HG03342 (cell line): ENCODE data around the gene IDS.
"Not testable (repeated sequence)": the region's sequence is repeated elsewhere in the genome, so short reads cannot be mapped to it uniquely, and the experiment has no call there.

ENCODE experiments used
- ATAC-seq: cut with Tn5 transposase; IDR thresholded peaks from one replicate; pipeline ENCODE4 v1.9.1; 2021; ENCODE audit warnings: mild to moderate bottlenecking, moderate library complexity; ENCODE audit not compliant: unreplicated experiment

Gene IDS

DNA sequence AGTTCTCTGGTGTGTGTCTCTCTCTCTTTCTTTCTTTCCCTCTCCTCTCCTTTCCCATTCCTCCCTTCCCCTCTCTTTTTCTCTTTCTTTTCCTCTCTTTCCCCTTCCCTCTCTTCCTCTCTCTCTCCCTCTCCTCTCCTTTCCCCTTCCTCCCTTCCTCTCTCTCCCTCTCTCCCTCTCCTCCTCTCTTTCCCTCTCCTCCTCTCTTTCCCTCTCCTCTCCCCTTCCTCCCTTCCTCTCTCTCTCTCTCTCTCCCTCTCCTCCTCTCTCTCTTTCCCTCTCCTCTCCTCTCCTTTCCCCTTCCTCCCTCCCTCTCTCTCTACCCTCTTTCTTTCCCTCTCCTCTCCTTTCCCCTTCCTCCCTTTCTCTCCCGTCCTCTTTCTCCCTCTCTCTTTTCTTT lies 23.3 kb upstream of the IDS start:
- ATAC-seq: no peak

DNA sequence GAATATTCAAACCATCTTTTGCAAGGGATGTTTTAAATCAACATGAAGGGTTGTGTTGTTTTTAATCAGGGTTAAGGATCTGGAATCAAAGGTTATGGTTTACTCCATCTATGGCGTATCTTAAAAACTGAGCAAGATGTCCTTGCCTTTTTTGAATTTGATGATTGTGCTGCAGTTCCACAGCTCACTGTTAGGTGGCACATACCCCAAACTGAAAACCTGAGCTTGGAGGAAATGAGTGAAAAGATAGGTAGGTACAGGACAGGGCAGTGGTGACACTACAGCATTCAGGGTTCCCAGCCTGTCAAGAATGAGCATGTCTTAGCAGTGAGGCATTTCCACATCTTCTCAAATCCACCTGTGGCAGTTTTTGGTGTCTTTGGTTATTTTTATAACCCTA lies 22.6 kb upstream of the IDS start:
- ATAC-seq: peak; percentile 28

DNA sequence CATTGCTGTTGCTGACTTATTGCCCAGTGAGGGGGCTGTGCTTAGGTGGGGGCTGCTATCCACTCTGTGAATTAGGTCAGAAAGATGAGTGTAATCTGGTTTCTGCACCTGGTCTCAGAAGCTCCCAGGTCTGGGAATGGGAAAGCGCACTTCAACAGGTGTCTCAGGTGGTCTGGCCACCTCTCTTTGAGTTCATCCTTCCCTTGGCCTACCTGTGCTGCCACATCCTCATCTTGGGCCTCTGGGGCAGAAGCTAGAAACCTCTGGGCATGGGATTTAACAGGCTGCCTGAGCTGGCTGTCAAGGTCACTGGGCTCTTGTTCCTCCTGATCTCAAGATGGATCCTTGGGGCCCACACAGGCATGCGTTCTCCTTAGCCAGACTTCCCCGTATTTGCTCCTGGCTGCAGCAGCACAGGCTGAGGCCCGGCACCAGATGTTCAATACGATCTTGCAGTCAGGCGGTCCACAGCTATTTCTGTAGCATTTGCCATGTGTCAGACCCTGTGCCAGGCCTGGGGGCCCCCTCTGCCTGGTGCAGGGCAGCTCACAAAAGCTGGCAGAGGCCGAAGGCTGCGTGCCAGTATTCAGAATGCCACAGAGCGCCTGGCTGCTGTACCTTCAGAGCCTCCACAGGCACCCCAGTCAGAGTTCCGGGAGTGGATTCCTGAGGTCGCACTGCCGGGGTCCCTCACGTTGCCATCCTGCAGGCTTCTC lies 21.4 kb upstream of the IDS start:
- not testable (repeated sequence) for ATAC-seq

DNA sequence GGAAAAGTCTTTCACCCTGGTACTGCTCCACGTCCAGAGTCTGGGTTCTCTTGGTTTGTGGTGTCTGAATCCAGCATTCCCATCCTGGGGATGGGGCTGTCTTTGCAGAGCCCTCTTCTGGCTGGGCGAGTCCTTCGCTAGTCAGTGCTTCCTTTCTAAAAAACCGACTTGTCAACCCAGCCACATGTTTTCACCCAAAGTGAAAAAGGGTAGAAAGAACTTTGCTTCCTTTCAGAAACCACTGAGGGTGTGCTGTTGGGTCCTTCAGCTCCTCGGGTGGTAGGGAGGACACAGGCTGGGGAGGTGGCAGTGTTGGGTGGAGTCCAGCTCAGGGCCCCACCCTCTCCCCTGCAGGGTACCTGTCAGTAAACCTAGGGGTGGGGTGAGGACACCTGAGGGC lies 20.8 kb upstream of the IDS start:
- ATAC-seq: peak; percentile 22

DNA sequence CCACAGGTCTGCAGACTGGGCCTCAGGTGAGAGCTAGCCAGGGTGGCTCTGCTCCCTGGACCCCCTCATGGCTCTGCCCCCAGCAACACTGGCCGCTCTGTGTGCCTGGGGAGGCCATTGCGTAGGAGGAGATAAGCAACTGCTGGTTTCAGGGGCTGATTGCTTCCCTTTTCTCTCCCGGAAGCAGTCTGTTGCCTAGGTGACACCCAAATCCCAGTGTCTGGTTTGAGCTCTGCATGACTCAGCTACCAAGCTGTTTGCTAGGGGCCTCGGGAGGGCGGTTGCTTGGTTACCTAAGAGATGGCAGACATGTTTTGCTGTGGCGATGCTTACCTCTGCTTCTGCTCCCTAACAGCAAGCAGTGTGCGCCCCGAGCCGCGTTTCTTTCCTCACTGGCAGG lies 20.3 kb upstream of the IDS start:
- peak; percentile 94 for ATAC-seq

DNA sequence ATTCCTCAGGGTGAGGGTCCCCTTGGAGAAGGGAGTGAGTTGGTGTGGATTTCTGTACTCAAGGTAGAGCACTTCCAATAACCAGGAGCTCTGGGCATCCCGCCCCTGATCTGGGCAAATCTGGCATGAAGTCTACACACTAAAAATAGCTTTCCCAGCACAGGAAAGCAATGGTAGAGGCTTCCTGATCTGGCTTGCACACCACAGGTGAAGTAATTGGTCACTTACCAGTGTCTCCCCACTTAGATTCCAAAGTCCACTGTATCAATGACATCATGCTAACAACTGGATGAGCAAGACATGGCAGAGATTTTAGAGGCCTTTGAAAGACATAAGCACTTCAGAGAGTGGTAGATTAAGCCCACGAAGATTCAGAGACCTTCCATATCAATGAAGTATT lies 17.8 kb upstream of the IDS start:
- no peak for ATAC-seq

DNA sequence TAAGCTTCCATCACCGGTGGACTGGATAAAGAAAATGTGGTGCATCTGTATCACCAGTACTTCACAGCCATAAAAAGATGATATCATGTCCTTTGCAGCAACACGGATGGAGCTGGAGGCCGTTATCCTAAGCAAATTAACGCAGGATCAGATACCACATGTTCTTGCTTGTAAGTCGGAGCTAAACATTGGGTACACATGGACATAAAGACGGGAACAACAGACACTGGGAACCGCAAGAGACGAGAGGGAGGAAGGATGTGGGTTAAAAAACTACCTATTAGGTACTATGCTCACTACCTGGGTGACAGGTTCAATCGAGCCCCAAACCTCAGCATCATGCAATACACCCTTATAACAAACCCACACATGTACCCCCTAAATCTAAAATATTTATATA lies 16.3 kb upstream of the IDS start:
- no peak for ATAC-seq

DNA sequence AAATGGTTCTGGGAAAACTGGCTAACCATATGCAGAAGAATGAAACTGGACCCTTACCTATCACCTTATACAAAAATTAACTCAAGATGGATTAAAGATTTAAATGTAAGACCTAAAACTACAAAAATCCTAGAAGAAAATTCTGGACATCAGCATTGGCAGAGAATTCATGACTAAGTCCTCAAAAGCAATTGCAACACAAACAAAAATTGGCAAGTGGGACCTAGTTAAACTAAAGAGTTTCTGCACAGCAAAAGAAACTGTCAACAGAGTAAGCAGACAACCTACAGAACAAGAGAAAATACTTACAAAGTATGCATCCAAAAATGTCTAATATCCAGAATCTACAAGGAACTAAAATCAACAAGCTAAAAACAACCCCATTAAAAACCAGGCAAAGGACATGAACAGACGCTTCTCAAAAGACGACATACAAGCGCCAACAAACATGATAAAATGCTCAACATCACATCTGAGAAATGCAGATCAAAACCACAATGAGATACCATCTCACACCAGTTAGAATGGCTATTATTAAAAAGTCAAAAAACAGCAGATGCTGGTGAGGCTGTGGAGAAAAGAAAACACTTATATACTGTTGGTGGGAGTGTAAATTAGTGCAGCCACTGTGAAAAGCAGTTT lies 15.7 kb upstream of the IDS start:
- not testable (repeated sequence) for ATAC-seq

DNA sequence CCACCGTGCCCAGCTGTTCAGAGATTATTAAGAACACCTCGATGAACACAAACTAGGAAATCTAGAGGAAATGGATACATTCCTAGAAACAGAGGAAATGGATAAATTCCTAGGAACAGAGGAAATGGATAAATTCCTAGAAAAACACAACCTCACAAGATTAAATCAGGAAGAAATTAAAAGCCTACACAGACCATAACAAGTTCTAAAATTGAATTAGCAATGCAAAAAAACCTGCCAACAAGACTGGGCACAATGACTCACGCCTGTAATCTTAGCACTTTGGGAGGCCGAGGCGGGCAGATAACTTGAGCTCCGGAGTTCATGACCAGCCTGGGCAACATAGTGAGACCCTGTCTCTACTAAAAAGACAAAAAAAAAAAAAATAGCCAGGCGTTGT lies 13.1 kb upstream of the IDS start:
- ATAC-seq: no peak

DNA sequence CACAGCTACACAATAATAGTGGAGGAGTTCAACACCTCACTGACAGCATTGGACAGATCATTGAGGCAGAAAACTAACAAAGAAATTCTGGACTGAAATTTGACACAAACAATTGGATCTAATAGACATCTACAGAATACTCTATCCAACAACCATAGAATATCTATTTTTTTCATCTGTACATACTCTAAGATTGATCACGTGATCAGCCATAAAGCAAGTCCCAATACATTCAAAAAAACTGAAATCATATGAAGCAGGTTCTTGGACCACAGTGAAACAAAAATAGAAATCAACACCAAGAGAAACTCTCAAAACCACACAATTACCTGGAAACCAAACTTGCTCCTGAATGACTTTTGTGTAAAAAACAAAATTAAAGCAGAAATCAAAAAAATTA lies 12.2 kb upstream of the IDS start:
- no peak for ATAC-seq

DNA sequence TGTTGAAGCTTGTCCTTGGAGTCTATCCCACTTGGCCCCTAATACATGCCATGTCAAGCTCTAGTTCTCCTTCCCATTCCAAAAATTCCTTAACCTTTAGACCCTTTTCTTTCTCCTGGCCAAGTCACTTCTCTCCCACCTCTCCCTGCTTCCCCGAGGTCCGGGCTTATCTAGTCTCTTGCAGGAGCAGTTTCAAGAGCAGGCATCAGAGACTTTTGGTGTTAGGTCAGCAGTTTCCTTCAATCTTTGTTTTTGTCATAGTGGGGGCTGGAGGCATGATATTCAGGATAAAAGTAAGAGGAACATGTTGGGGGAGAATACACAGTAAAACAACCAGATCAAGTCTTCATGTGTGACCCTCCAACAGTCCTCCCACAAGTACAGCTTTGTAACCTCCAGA lies 11.5 kb upstream of the IDS start:
- no peak for ATAC-seq

DNA sequence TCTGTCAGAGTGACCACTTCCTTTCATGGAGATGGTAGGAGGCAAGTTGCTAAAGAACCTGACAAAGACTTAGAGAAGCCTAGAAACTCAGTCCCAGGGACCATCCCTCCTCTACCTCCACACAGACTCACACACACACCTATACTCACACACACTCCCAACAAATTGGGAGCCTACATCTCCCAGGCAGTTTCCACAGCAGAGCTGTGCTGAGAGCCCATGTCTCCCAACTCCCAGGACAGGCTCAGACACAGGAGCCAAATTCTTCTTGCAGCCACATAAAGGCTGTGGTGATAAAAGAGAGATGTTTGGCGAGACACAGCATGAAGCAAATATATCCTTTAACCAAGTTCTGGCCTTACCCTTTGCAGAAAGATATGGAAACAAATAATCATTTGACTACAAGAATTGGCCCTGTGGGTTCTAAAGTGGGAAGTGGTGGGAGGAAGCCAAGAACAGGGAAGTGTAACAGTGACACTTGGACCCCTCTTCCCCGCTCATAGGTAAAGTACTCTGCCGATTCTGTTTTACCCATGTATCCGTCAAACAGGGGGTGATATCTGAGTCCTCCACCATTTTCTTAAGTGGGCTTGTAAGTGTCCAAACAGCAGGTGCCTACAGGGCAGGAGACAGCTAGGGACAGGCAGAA lies 11.0 kb upstream of the IDS start:
- ATAC-seq: no peak

DNA sequence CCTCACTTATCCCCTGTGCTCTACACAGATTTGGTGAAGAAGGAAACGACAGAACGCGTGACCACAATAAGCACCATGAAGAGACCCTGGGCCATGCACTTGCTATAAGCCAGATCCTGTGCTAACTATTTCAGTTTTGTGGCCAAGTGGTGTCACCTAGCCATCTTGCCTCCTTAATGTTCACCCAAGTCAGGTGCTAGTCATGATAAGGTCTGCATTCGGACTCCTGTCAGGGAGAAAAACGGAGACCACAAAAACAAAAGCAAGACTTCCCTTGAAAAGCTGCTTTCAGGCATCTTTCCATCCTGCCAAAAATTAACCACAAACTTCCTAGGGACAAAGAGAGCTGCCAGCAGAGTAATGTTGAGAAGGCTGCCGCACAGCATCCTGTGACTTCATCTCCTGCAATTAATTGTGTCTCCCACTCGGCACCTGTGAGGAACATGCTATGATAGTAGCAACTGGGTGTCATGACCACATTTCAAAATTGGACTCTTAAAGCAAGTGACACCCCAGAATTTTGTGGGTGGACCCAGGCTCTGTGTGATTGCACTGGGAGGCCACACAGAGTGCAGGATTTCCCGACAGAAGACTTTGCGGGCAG lies 8.8 kb upstream of the IDS start:
- ATAC-seq: no peak

DNA sequence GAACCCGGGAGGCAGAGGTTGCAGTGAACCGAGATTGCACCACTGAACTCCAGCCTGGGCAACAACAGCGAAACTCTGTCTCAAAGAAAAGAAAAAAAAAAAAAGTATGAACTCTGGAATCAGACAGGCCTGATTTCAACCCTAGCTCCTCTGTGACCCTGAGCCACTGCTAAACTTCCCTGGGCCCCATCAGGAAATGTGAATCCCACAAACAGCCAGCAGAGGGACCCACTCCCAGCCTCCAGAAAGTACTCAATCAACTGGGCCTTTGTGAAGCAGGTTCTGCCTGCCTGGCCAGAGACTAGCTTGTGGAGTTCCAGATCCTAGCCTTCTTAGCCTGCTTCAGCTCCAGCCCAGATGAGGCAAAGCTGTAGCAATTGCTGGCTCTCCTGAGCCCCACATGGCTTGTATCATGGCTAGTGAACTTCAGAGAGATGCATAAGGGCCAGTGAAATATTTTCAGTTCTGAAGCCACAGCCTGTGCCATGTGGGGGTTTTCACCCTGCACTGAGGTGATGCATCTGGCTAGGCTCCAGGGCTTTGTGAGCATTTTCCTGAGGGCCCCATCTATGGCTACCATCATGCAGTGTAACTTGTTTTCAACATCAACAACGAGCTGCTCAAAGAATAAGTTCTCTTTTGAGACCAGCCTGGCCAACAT lies 7.2 kb upstream of the IDS start:
- peak; percentile 77 for ATAC-seq

DNA sequence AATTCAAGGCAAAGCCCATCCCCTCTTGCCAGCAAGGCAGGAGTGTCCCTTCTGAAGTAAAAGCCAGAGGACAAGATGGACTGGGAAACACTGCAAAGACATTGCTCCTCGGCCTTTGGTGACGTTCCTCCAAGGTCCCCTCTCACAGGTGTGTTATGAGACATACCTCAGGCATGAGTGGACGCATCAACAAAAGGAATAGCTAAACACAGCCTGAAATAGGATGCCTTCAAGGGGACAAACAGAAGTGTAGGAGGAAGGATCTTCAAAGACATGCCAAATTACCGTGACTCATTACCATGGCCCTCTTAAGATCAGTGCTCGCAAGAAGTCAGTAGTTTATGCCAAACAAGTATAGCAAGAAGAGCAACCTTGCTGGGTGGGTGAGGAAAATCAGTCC lies 6.0 kb upstream of the IDS start:
- no peak for ATAC-seq

DNA sequence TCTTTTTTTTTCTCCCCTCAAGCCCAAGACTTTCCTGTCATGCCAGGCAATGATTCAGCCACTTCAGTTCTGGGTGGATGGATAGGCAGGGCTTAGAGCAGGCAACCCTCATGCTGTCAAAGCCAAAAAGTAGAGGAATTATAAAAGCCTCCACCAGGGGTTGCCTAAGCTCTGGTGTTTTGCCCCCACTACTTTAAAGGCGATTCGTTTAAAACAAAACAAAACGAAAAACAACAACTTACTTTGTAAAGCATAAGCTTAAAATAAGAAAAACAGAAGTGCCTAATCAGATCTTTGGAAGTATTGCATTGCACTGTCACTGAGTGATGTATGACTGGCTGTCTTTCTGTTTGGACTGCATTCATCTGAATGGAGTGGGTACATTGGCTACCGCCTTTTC lies 5.3 kb upstream of the IDS start:
- peak; percentile 46 for ATAC-seq

DNA sequence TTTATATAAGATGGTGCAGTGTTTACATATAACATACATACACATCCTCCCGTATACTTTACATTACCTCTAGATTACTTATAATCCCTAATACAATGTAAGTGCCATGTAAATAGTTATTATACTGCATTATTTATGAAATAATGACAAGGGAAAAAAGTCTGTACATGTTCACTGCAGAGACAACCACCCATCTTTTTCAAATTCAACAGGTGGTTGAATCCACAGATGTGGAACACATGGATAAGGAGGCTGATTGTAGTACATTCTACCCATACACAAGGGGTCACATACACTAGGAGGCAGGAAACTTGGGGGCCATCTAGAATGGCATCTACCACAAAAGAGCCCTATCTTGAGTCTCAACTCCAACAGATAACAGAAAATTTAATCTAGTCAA lies 3.4 kb upstream of the IDS start:
- no peak for ATAC-seq

DNA sequence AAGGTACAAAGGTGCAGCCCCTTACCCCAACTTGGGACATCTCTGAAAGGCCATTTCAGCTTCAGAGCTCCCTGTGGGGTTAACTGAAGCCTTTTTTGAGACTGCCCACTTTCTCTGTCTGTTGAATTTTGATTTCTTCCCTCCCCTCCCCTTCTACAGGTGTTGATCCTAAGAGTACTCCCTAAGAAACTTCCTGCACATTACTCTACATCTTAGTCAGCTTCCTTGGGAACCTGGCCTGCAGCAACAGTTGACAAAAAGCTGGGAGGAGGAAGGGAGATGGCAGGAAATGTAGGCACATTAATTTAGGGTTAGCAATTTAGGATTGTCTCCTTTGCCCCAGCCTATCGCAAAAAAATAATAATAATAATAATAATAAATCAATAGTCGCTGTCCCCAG lies 1.2 kb upstream of the IDS start:
- ATAC-seq: no peak

DNA sequence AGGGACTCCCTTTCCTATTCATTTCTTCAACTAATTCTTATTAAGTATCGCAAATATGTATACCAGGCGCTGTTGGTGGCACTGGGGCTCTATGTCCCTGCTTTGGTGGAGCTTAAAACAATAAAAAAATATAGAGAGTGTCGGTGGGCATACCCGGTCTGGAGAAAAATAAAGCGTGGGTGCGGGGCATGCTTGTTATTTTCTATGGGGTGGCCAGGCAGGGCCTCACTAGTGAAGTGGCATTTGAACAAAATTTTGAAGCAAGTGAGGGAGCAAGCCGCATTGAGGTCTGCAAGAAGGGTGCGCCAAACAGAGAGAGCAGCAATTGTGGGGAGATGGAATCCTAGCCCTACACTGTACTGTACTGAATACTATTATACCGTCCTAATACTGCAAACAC lies 565 bp upstream of the IDS start:
- no peak for ATAC-seq

DNA sequence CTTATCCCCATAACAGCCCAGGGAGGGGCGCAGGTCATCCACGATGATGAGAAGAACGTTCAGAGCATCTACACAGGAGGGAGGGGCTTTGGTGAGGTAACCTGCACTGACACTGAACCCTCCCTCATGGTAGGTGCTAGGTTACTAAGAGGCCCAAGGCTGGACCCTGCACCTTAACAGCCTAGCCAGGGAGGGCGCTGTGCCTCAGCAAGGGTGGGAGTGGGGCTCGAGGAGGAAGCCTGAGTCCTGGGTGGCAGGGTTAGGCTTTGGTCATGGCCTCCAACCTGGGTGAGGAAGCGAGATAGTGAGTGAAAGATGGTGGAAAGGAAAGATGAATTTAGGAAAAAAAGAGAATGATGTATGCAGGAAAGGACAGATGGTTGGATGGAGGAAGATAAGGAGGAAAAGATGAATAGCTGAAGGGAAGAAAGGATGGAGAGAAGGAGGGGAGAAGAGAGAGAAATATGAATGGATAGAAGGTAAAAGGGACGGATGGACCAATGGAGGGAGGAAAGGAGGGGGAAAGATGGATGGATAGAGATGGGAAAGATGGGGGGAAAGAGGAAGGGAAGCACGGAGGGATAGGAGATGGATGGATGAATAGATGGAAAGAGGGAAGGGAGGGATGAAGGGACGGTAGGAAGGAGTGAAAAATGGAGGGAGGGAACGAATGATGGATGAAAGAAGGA lies 736 bp downstream of the IDS start:
- peak; percentile 44 for ATAC-seq

DNA sequence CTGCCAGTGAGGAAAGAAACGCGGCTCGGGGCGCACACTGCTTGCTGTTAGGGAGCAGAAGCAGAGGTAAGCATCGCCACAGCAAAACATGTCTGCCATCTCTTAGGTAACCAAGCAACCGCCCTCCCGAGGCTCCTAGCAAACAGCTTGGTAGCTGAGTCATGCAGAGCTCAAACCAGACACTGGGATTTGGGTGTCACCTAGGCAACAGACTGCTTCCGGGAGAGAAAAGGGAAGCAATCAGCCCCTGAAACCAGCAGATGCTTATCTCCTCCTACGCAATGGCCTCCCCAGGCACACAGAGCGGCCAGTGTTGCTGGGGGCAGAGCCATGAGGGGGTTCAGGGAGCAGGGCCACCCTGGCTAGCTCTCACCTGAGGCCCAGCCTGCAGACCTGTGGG lies 1.7 kb downstream of the IDS start:
- peak; percentile 63 for ATAC-seq
